Keratinocyte (primary cell): Measurements from ENCODE around the gene DNAJC7. TPM values are rescaled to one million over a fixed set of nuclear protein-coding genes. Genes with fewer than 3 reads are reported as not detected.
"Not testable (repeated sequence)": the region's sequence is repeated elsewhere in the genome, so short reads cannot be mapped to it uniquely, and the experiment has no call there.

Experiments
- DNase-seq: peaks from one replicate; pipeline ENCODE4 v3.0.0-alpha.2; 2011; ENCODE audit warnings: low read depth, missing footprints, low spot score
- FAIRE-seq: peaks from 2 replicates; lab custom pipeline; 2011; peaks lifted over from hg19 to GRCh38; lab: Jason Lieb, UNC
- H2AFZ ChIP-seq: 2 replicates; pipeline ENCODE4 v1.6.0; 2012; ENCODE audit warnings: low read length, control low read depth, inconsistent platforms; ENCODE audit not compliant: control insufficient read depth
- H3K27ac ChIP-seq: 2 replicates; pipeline ENCODE4 v1.5.1; 2011; ENCODE audit warnings: low read length; ENCODE audit not compliant: control insufficient read depth, insufficient read depth
- H3K27me3 ChIP-seq: 3 replicates; pipeline ENCODE4 v1.6.0; 2011; ENCODE audit warnings: low read length; ENCODE audit not compliant: control insufficient read depth, insufficient read depth; ENCODE audit errors: extremely low read depth
- H3K36me3 ChIP-seq, 2 experiments: 2 replicates in 1 of 2; 3 replicates in 1 of 2; pipeline ENCODE4 v1.5.1; 2011; ENCODE audit warnings: low read length in 2 of 2, mild to moderate bottlenecking in 1 of 2; ENCODE audit not compliant: control insufficient read depth in 2 of 2, insufficient read depth in 2 of 2; ENCODE audit errors: extremely low read depth in 1 of 2
- H3K4me1 ChIP-seq: 3 replicates; pipeline ENCODE4 v1.5.1; 2011; ENCODE audit warnings: low read length; ENCODE audit not compliant: control insufficient read depth, insufficient read depth; ENCODE audit errors: extremely low read depth
- H3K4me2 ChIP-seq: 3 replicates; pipeline ENCODE4 v1.6.0; 2011; ENCODE audit warnings: low read depth, low read length; ENCODE audit not compliant: control insufficient read depth, insufficient read depth; ENCODE audit errors: extremely low read depth
- H3K4me3 ChIP-seq, 3 experiments: fragments of 200-600 bp in 1 of 3; sonication (generic) in 1 of 3; 2 replicates in 2 of 3; 3 replicates in 1 of 3; pipeline ENCODE4 v1.5.1; 2011 to 2016; ENCODE audit warnings: low read length in 3 of 3, mild to moderate bottlenecking in 3 of 3, control low read depth in 2 of 3, inconsistent platforms in 1 of 3, low read depth in 1 of 3, mixed read lengths in 1 of 3, mixed run types in 1 of 3, moderate library complexity in 1 of 3; ENCODE audit not compliant: control insufficient read depth in 2 of 3, insufficient read depth in 2 of 3; ENCODE audit errors: extremely low read depth in 1 of 3
- H3K79me2 ChIP-seq: 2 replicates; pipeline ENCODE4 v1.6.0; 2012; ENCODE audit warnings: low read length; ENCODE audit not compliant: control insufficient read depth, insufficient read depth
- H3K9ac ChIP-seq: 3 replicates; pipeline ENCODE4 v1.6.0; 2011; ENCODE audit warnings: low read length; ENCODE audit not compliant: control insufficient read depth, insufficient read depth; ENCODE audit errors: extremely low read depth
- H3K9me1 ChIP-seq: 3 replicates; pipeline ENCODE4 v1.6.0; 2011; ENCODE audit warnings: low read length; ENCODE audit not compliant: control insufficient read depth, insufficient read depth; ENCODE audit errors: extremely low read depth
- H3K9me3 ChIP-seq: 2 replicates; pipeline ENCODE4 v1.5.1; 2012; ENCODE audit warnings: low read depth, low read length; ENCODE audit not compliant: control insufficient read depth
- H4K20me1 ChIP-seq: 3 replicates; pipeline ENCODE4 v1.6.0; 2011; ENCODE audit warnings: low read length; ENCODE audit not compliant: control insufficient read depth, insufficient read depth; ENCODE audit errors: extremely low read depth
- CTCF ChIP-seq, 3 experiments: IDR thresholded peaks in 1 of 3; conservative IDR thresholded peaks in 1 of 3; optimal IDR thresholded peaks in 1 of 3; 2 replicates in 2 of 3; 3 replicates in 1 of 3; pipeline versions ENCODE3 to v1.5.1; 2011; ENCODE audit warnings: low read length in 3 of 3, mild to moderate bottlenecking in 3 of 3, moderate library complexity in 2 of 3, control low read depth in 1 of 3, inconsistent platforms in 1 of 3; ENCODE audit not compliant: insufficient read depth in 2 of 3; ENCODE audit errors: extremely low read depth in 1 of 3
- EZH2 ChIP-seq: IDR thresholded peaks from one replicate; pipeline ENCODE4 v1.6.1; 2012; ENCODE audit warnings: inconsistent platforms, mild to moderate bottlenecking, low read length, moderate library complexity
- dilution Hi-C: fragments of 300-500 bp; cut with MboI; formaldehyde crosslinking; loops from one replicate; pipeline ENCODE4 v1.7.0; 2020; ENCODE audit warnings: low sequenced_read_pairs; ENCODE audit not compliant: extremely low pct_ligation_motif_present
- polyA plus RNA-seq, 5 experiments: library from polyadenylated mRNA; depleted of rRNA in 3 of 5; stranded (reverse) in 3 of 5; stranded (forward) in 1 of 5; unstranded in 1 of 5; fragments of >200 nt; gene quantifications; 1 replicate in 1 of 5; 2 replicates in 3 of 5; 3 replicates in 1 of 5; pipeline versions ENCODE4 v1.2.1 to v1.2.3, GENCODE V29; 2011 to 2012; ENCODE audit warnings: missing spikeins in 2 of 5, low read depth in 1 of 5, low replicate concordance in 1 of 5

DNAJC7 gene
- polyA plus RNA-seq, 1 donor (not counting 4 experiments of a cell fraction or from before 2014, with no cell fraction given): 82.5 TPM

- no peak for FAIRE-seq
- H2AFZ ChIP-seq: no peak overlapping the region
Observed at GRCh38 chr17:42016411-42016831, 818 bp downstream of the DNAJC7 start.

GRCh38 chr17:42013740-42014139, 3.5 kb downstream of the DNAJC7 start:
- dilution Hi-C loops, H4K20me1 ChIP-seq, H3K27me3 ChIP-seq, H2AFZ ChIP-seq, H3K9ac ChIP-seq, H3K9me1 ChIP-seq, H3K4me2 ChIP-seq, DNase-seq, H3K27ac ChIP-seq, H3K4me3 ChIP-seq, H3K9me3 ChIP-seq, FAIRE-seq: not testable (repeated sequence)
- Histone ChIP-seq H3K79me2 (peaks cover 79% of the 10 kb centered on the region), H3K36me3 (peaks cover 2 to 12% of the 10 kb centered on the region in 2 experiments), H3K4me1 (peaks cover 45% of the 10 kb centered on the region)

More at GRCh38 chr17:42016411-42016831, 818 bp downstream of the DNAJC7 start:
- dilution Hi-C loops: no loop called here
- peaks cover 0 to 6% of the 10 kb centered on the region in 2 experiments for H3K36me3 ChIP-seq
- peak overlapping the region; percentile 69 to 94 (median 82) for H3K4me3 ChIP-seq
- no peaks in the 10 kb centered on the region for H3K27me3 ChIP-seq
- TF ChIP-seq CTCF (optimal IDR thresholded peaks at IDR 0.05 in 1 of 3, IDR thresholded peaks at IDR 0.05 in 1 of 3, conservative IDR thresholded peaks at IDR 0.05 in 1 of 3; ENCODE audit: extremely low read depth in 1 of 3, insufficient read depth in 2 of 3, low read length in 3 of 3) (no peak), EZH2 (no peak)
- H3K27ac ChIP-seq: peak overlapping the region; percentile 82
- H3K4me2 ChIP-seq: peak overlapping the region; percentile 89
- H3K79me2 ChIP-seq: peaks cover 71% of the 10 kb centered on the region
- H3K9me1 ChIP-seq: no peaks in the 10 kb centered on the region
- H4K20me1 ChIP-seq: no peaks in the 10 kb centered on the region
- no peaks in the 10 kb centered on the region for H3K9me3 ChIP-seq
- peak overlapping the region; percentile 95 for H3K9ac ChIP-seq
- H3K4me1 ChIP-seq: peaks cover 33% of the 10 kb centered on the region
- no peak for DNase-seq

- H3K27me3 ChIP-seq, H3K9me3 ChIP-seq, H3K9me1 ChIP-seq, H3K4me3 ChIP-seq, H4K20me1 ChIP-seq, H3K9ac ChIP-seq, DNase-seq, H3K4me2 ChIP-seq, H2AFZ ChIP-seq, dilution Hi-C loops, H3K27ac ChIP-seq, FAIRE-seq: not testable (repeated sequence)
- Histone ChIP-seq H3K36me3 (peaks cover 2 to 14% of the 10 kb centered on the region in 2 experiments), H3K79me2 (peaks cover 91% of the 10 kb centered on the region), H3K4me1 (peaks cover 40% of the 10 kb centered on the region)
Observed at GRCh38 chr17:42012363-42012762, 4.9 kb downstream of the DNAJC7 start.
